SU-DHL-6 (cell line): ENCODE results near the gene KLRC4.
"Not testable (repeated sequence)": the region's sequence is repeated elsewhere in the genome, so short reads cannot be mapped to it uniquely, and the experiment has no call there.

Source experiments
- H2AFZ ChIP-seq: fragments of 200-600 bp; sonication (generic); 2 replicates; pipeline ENCODE4 v1.6.1; 2014; ENCODE audit warnings: low read depth, mild to moderate bottlenecking, moderate library complexity, mixed read lengths, antibody characterized with exemption, low read length; ENCODE audit not compliant: severe bottlenecking
- H3F3A ChIP-seq: fragments of 200-600 bp; shearing (Covaris generic); 2 replicates; pipeline ENCODE4 v1.6.0; 2016; ENCODE audit warnings: antibody characterized with exemption, mild to moderate bottlenecking; ENCODE audit not compliant: insufficient read depth
- H3K27ac ChIP-seq: fragments of 200-600 bp; sonication (generic); 2 replicates; pipeline ENCODE4 v1.5.1; 2016; ENCODE audit warnings: low read depth, mild to moderate bottlenecking, low read length, moderate library complexity, mixed read lengths
- H3K27me3 ChIP-seq: fragments of 200-600 bp; sonication (generic), shearing (Covaris generic); 2 replicates; pipeline ENCODE4 v1.6.0; 2014; ENCODE audit warnings: mild to moderate bottlenecking, low read length
- H3K36me3 ChIP-seq: fragments of 200-600 bp; sonication (generic); 2 replicates; pipeline ENCODE4 v1.6.1; 2014; ENCODE audit warnings: mild to moderate bottlenecking, low read length, mixed read lengths
- H3K4me2 ChIP-seq: fragments of 300-600, 200-600 bp; shearing (Covaris generic), sonication (generic); 2 replicates; pipeline ENCODE4 v1.6.0; 2014; ENCODE audit warnings: low read length, low read depth, mild to moderate bottlenecking; ENCODE audit not compliant: poor library complexity, severe bottlenecking
- H3K4me3 ChIP-seq: fragments of 200-600 bp; sonication (generic); 2 replicates; pipeline ENCODE4 v1.5.1; 2014; ENCODE audit warnings: antibody characterized with exemption, low read length, mild to moderate bottlenecking, mixed read lengths; ENCODE audit not compliant: insufficient read depth, poor library complexity, severe bottlenecking
- H3K79me2 ChIP-seq: fragments of 200-600 bp; sonication (generic); 2 replicates; pipeline ENCODE4 v1.6.1; 2014; ENCODE audit warnings: mild to moderate bottlenecking, low read length, moderate library complexity; ENCODE audit not compliant: insufficient read depth
- H3K9ac ChIP-seq: fragments of 200-600 bp; sonication (generic); 2 replicates; pipeline ENCODE4 v1.7.0; 2014; ENCODE audit warnings: mild to moderate bottlenecking, low read length
- H3K9me2 ChIP-seq: fragments of 200-600 bp; sonication (generic); replicated peaks from 2 replicates; pipeline ENCODE4 v1.6.1; 2014; ENCODE audit warnings: low read length; ENCODE audit not compliant: insufficient read depth
- H3K9me3 ChIP-seq: fragments of 200-600 bp; sonication (generic); 2 replicates; pipeline ENCODE4 v1.6.1; 2014; ENCODE audit warnings: low read length, mixed read lengths; ENCODE audit not compliant: insufficient read depth
- H4K20me1 ChIP-seq: fragments of 200-600 bp; sonication (generic); 2 replicates; pipeline ENCODE4 v1.6.1; 2014; ENCODE audit warnings: low read depth, mild to moderate bottlenecking, antibody characterized with exemption, low read length, moderate library complexity, mixed read lengths
- CTCF ChIP-seq: fragments of 200-600 bp; sonication (generic); IDR thresholded peaks from one replicate; pipeline ENCODE4 v1.5.1; 2017; ENCODE audit warnings: antibody characterized with exemption, mild to moderate bottlenecking, low read length, moderate library complexity; ENCODE audit not compliant: insufficient read depth, poor library complexity, severe bottlenecking
- EZH2phosphoT487 ChIP-seq: fragments of 200-600 bp; sonication (generic), shearing (Covaris generic); conservative IDR thresholded peaks from 2 replicates; pipeline ENCODE4 v1.6.1; 2018; ENCODE audit warnings: mild to moderate bottlenecking, antibody characterized with exemption, low read length, moderate library complexity, mixed read lengths

KLRC4 gene

GRCh38 chr12:10454531-10454930 lies 45.0 kb upstream of the KLRC4 start:
- Histone ChIP-seq H3K9ac (no peak overlapping the region), H3K27me3 (no peaks in the 10 kb centered on the region), H3K4me2 (no peak overlapping the region), H3K9me2 (no peaks in the 10 kb centered on the region), H3K9me3 (no peaks in the 10 kb centered on the region), H3K79me2 (no peaks in the 10 kb centered on the region), H3K27ac (no peak overlapping the region), H3K4me3 (no peak overlapping the region), H2AFZ (no peak overlapping the region), H4K20me1 (no peaks in the 10 kb centered on the region), H3K36me3 (no peaks in the 10 kb centered on the region), H3F3A (no peaks in the 10 kb centered on the region)
- TF ChIP-seq EZH2phosphoT487 (no peak), CTCF (no peak)

DNA sequence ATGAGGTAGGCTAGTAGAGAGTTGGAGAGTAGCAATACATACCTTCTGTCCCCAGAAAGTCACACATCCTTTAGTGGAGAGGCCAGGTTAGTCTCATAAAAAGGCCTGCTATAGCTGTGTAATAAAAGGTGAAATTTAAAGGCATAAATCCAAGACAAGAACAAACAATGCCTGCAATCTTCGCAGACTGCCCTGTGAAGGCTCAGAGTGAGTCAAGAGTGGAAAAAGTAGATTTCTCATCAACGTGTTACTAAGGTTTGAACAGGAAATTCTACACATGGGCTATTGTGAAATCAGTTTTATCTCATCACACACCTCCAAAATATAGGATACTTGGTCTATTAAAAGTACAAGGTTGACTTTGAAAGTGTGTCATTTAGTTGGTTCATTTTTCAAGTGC lies 43.6 kb upstream of the KLRC4 start, which contains the start of gene KLRC1:
Gene KLRC1, minus strand, starts transcription at position 222 of the 400 bp plus-strand sequence. CDS start 2,221 bp downstream, outside the sequence.
- no peaks in the 10 kb centered on the region for H3F3A ChIP-seq
- no peaks in the 10 kb centered on the region for H3K79me2 ChIP-seq
- H3K36me3 ChIP-seq = no peaks in the 10 kb centered on the region
- H3K9me3 ChIP-seq = no peaks in the 10 kb centered on the region
- no peak within 1 kb of the TSS for H3K4me3 ChIP-seq
- no peak within 1 kb of the TSS for H3K9ac ChIP-seq
- H2AFZ ChIP-seq = no peak within 1 kb of the TSS
- TF ChIP-seq EZH2phosphoT487 (no peak), CTCF (no peak)
- H3K9me2 ChIP-seq = no peaks in the 10 kb centered on the region
- H3K27me3 ChIP-seq = no peaks in the 10 kb centered on the region
- H3K4me2 ChIP-seq = no peak within 1 kb of the TSS
- H4K20me1 ChIP-seq = no peaks in the 10 kb centered on the region
- H3K27ac ChIP-seq = no peak within 1 kb of the TSS

GRCh38 chr12:10448236-10448635 lies 38.7 kb upstream of the KLRC4 start:
- no peaks in the 10 kb centered on the region for H3K36me3 ChIP-seq
- no peaks in the 10 kb centered on the region for H3K9me2 ChIP-seq
- no peak overlapping the region for H3K4me2 ChIP-seq
- H3F3A ChIP-seq = no peaks in the 10 kb centered on the region
- no peak for TF ChIP-seq EZH2phosphoT487
- no peak for TF ChIP-seq CTCF
- no peak overlapping the region for H3K27ac ChIP-seq
- H3K79me2 ChIP-seq = no peaks in the 10 kb centered on the region
- no peak overlapping the region for H3K4me3 ChIP-seq
- no peaks in the 10 kb centered on the region for H3K27me3 ChIP-seq
- no peaks in the 10 kb centered on the region for H4K20me1 ChIP-seq
- no peak overlapping the region for H3K9ac ChIP-seq
- no peak overlapping the region for H2AFZ ChIP-seq
- no peaks in the 10 kb centered on the region for H3K9me3 ChIP-seq

GRCh38 chr12:10446052-10446451 lies 36.5 kb upstream of the KLRC4 start:
- not testable (repeated sequence) for H3K27me3 ChIP-seq, H3K27ac ChIP-seq, H2AFZ ChIP-seq, H3F3A ChIP-seq, H3K36me3 ChIP-seq, H3K9me2 ChIP-seq, H3K9ac ChIP-seq, H3K4me3 ChIP-seq, H3K9me3 ChIP-seq, H4K20me1 ChIP-seq, H3K4me2 ChIP-seq, H3K79me2 ChIP-seq

DNA sequence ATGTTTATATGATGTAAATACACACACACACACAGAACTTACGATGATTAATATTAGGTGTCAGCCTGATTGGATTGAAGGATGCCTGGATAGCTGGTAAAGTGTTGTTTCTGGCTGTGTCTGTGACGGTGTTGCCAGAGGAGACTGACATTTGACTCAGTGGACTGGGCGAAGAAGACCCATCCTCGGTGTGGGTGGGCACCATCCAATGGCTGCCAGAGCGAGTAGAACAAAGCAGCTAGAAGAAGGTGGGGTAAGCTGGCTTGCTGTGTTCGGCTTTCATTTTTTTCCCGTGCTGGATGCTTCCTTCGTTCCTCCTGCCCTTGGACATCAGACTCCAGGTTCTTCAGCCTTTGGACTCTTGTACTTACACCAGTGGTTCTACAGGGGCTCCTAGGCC lies 31.6 kb upstream of the KLRC4 start:
- not testable (repeated sequence) for H3K4me3 ChIP-seq, H3K9me2 ChIP-seq, H3K9ac ChIP-seq, H3K36me3 ChIP-seq, H3K27ac ChIP-seq, H3K79me2 ChIP-seq, H3K27me3 ChIP-seq, H3F3A ChIP-seq, H4K20me1 ChIP-seq, H2AFZ ChIP-seq, H3K4me2 ChIP-seq, H3K9me3 ChIP-seq

- not testable (repeated sequence) for H3K4me3 ChIP-seq, H3K9me3 ChIP-seq, H3K79me2 ChIP-seq, H3K9me2 ChIP-seq, H2AFZ ChIP-seq, H3K36me3 ChIP-seq, H3K9ac ChIP-seq, H3K4me2 ChIP-seq, H3K27me3 ChIP-seq, H4K20me1 ChIP-seq, H3K27ac ChIP-seq, H3F3A ChIP-seq
Observed at GRCh38 chr12:10439608-10440274, 30.2 kb upstream of the KLRC4 start.
